ENCODE results near the gene EMID1.

DNA sequence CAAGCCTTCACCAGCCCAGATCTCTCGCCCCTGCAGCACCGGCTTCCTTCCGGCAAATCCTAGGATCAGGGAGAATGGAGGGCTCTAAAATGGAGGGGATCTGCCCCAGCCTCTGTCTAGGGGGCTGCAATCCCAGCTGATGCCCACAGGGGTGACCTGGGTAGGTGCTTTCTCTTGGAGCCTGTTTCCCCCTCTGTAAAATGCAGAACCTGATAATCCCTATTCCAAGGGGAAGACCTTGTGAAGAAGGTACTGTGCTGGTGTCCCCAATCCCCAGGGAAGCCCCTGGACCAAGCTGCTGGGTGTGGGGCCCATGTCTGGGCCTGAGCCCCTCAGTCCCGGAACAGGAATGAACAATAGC lies 2.8 kb downstream of the EMID1 start:
- TF ChIP-seq CTCF (IDR thresholded peaks at IDR 0.05) (no peak), POLR2A (IDR thresholded peaks at IDR 0.05) (no peak), POLR2AphosphoS5 (IDR thresholded peaks at IDR 0.05) (no peak)
